ENCODE measurements around the gene MAPK4.

GRCh38 chr18:50679656-50680055 is 119.8 kb downstream of the MAPK4 start:
- TF ChIP-seq CTCF (IDR thresholded peaks at IDR 0.05; ENCODE audit: insufficient read depth, low read length, poor library complexity, severe bottlenecking) (no peak), EZH2phosphoT487 (conservative IDR thresholded peaks at IDR 0.05; ENCODE audit: low read length) (no peak)

All from SU-DHL-6 (cell line).